GM23338 (cell line): ENCODE data around the gene CASS4. TPM values are rescaled to one million over a fixed set of nuclear protein-coding genes. Genes with fewer than 3 reads are reported as not detected.

Source experiments
- ATAC-seq: fragments of 200-7000 bp; cut with Tn5 transposase; 3 replicates; pipeline ENCODE4 v1.9.1; 2020
- DNase-seq: peaks from one replicate; pipeline ENCODE4 v3.0.0-alpha.2; 2015; ENCODE audit warnings: low spot score
- H2AFZ ChIP-seq: fragments of 200-600 bp; sonication (generic); 2 replicates; pipeline ENCODE4 v1.8.0; 2016; ENCODE audit warnings: antibody characterized with exemption, mild to moderate bottlenecking, moderate library complexity
- H3F3A ChIP-seq: fragments of 200-600 bp; sonication (generic); replicated peaks from 2 replicates; pipeline ENCODE4 v1.8.0; 2017; ENCODE audit warnings: antibody characterized with exemption, mixed run types, low read depth
- H3K27ac ChIP-seq: fragments of 200-600 bp; sonication (generic); 2 replicates; pipeline ENCODE4 v1.6.1; 2016; ENCODE audit warnings: low read depth
- H3K27me3 ChIP-seq: fragments of 200-600 bp; sonication (generic); 2 replicates; pipeline ENCODE4 v1.8.0; 2016; ENCODE audit warnings: mild to moderate bottlenecking, mixed run types, moderate library complexity; ENCODE audit not compliant: insufficient read depth
- H3K36me3 ChIP-seq: fragments of 200-600 bp; sonication (generic); 2 replicates; pipeline ENCODE4 v1.8.0; 2016; ENCODE audit warnings: mild to moderate bottlenecking; ENCODE audit not compliant: insufficient read depth
- H3K4me1 ChIP-seq: fragments of 200-600 bp; sonication (generic); 2 replicates; pipeline ENCODE4 v1.8.0; 2016; ENCODE audit warnings: mild to moderate bottlenecking, moderate library complexity; ENCODE audit not compliant: insufficient read depth
- H3K4me2 ChIP-seq: fragments of 200-600 bp; sonication (generic); 2 replicates; pipeline ENCODE4 v1.7.1; 2017; ENCODE audit warnings: mixed run types
- H3K4me3 ChIP-seq: fragments of 200-600 bp; sonication (generic); 2 replicates; pipeline ENCODE4 v1.6.1; 2016; ENCODE audit warnings: mixed run types
- H3K79me2 ChIP-seq: fragments of 200-600 bp; sonication (generic); replicated peaks from 2 replicates; pipeline ENCODE4 v1.8.0; 2017; ENCODE audit warnings: mild to moderate bottlenecking; ENCODE audit not compliant: insufficient read depth
- H3K9me2 ChIP-seq: fragments of 200-600 bp; sonication (generic); 2 replicates; pipeline ENCODE4 v1.8.0; 2017; ENCODE audit not compliant: insufficient read depth
- H4K20me1 ChIP-seq: fragments of 200-600 bp; sonication (generic); replicated peaks from 2 replicates; pipeline ENCODE4 v1.8.0; 2017; ENCODE audit warnings: mild to moderate bottlenecking; ENCODE audit not compliant: insufficient read depth
- H3K27ac Mint-ChIP-seq: 2 replicates; pipeline ENCODE4 v1.8.0; 2020; ENCODE audit warnings: inconsistent platforms, mild to moderate bottlenecking, moderate library complexity, mixed read lengths
- H3K27me3 Mint-ChIP-seq: 3 replicates; pipeline ENCODE4 v1.8.0; 2022; ENCODE audit warnings: low read depth, mild to moderate bottlenecking, moderate library complexity, mixed read lengths, inconsistent platforms; ENCODE audit not compliant: insufficient read depth, poor library complexity
- H3K36me3 Mint-ChIP-seq: 3 replicates; pipeline ENCODE4 v1.8.0; 2021; ENCODE audit warnings: low read depth, mild to moderate bottlenecking, inconsistent platforms, moderate library complexity, mixed read lengths
- H3K4me1 Mint-ChIP-seq: 3 replicates; pipeline ENCODE4 v1.8.0; 2020; ENCODE audit warnings: mild to moderate bottlenecking, inconsistent platforms, mixed read lengths
- H3K4me3 Mint-ChIP-seq: 3 replicates; pipeline ENCODE4 v1.8.0; 2021; ENCODE audit warnings: moderate library complexity, mild to moderate bottlenecking, inconsistent platforms, mixed read lengths
- H3K9me3 Mint-ChIP-seq: 3 replicates; pipeline ENCODE4 v1.8.0; 2020; ENCODE audit warnings: moderate library complexity, mild to moderate bottlenecking, inconsistent platforms, mixed read lengths
- CTCF ChIP-seq, 2 experiments: fragments of 200-600 bp in 1 of 2; sonication (generic) in 1 of 2; conservative IDR thresholded peaks; 2 replicates each; pipeline versions ENCODE4 v1.5.1 to v1.6.1; 2016 to 2017; ENCODE audit warnings: antibody characterized with exemption in 2 of 2, low read depth in 2 of 2, mild to moderate bottlenecking in 2 of 2, moderate library complexity in 1 of 2
- ETS1 ChIP-seq: IDR thresholded peaks from 2 replicates; pipeline ENCODE4 v1.6.1; 2016; ENCODE audit warnings: antibody characterized with exemption
- EZH2phosphoT487 ChIP-seq: fragments of 200-600 bp; sonication (generic); IDR thresholded peaks from one replicate; pipeline ENCODE4 v1.8.1; 2018; ENCODE audit warnings: antibody characterized with exemption; ENCODE audit not compliant: unreplicated experiment
- JUNB ChIP-seq: IDR thresholded peaks from one replicate; pipeline ENCODE4 v1.6.1; 2016; ENCODE audit warnings: antibody characterized with exemption; ENCODE audit not compliant: unreplicated experiment
- NANOG ChIP-seq: IDR thresholded peaks from 2 replicates; pipeline ENCODE4 v1.6.1; 2016; ENCODE audit warnings: antibody characterized with exemption, borderline replicate concordance
- POLR2AphosphoS5 ChIP-seq: IDR thresholded peaks from 2 replicates; pipeline ENCODE4 v1.6.1; 2016; ENCODE audit warnings: antibody characterized with exemption, low read depth
- REST ChIP-seq: IDR thresholded peaks from one replicate; pipeline ENCODE4 v1.6.1; 2018; ENCODE audit warnings: antibody characterized with exemption; ENCODE audit not compliant: unreplicated experiment
- STAT1 ChIP-seq: IDR thresholded peaks from one replicate; pipeline ENCODE4 v1.6.1; 2016; ENCODE audit warnings: antibody characterized with exemption; ENCODE audit not compliant: unreplicated experiment
- ZNF114 ChIP-seq: fragments of 250-450 bp; sonication (Bioruptor Pico); IDR thresholded peaks from 2 replicates; pipeline ENCODE4 v1.5.0; 2020; ENCODE audit warnings: mild to moderate bottlenecking, moderate library complexity
- ZNF331 ChIP-seq: fragments of 250-450 bp; sonication (Bioruptor Pico); IDR thresholded peaks from 2 replicates; pipeline ENCODE4 v1.5.0; 2020; ENCODE audit warnings: low read depth, mild to moderate bottlenecking, moderate library complexity
- ZNF462 ChIP-seq: fragments of 250-450 bp; sonication (Bioruptor Pico); IDR thresholded peaks from 2 replicates; pipeline ENCODE4 v1.5.0; 2020; ENCODE audit warnings: mild to moderate bottlenecking, moderate library complexity
- polyA plus RNA-seq: library from polyadenylated mRNA; unstranded; fragments of >200 nt; fragmentation: Nextera tagmentation; extraction: Ambion mirVana; gene quantifications from 2 replicates; pipeline ENCODE4 v1.2.1, GENCODE V29; 2016
- total RNA-seq: library from RNA; depleted of rRNA; stranded (reverse); fragments of >200 nt; shearing (Covaris generic); gene quantifications from 2 replicates; pipeline ENCODE4 v1.2.3, GENCODE V29; 2014

The CASS4 gene
- total and polyA plus RNA-seq, 2 experiments from 2014 or later = not detected

GRCh38 chr20:56368351-56369134 is 43.5 kb upstream of the CASS4 start:
- Histone ChIP-seq H3K9me2 (no peaks in the 10 kb centered on the region), H3K79me2 (peaks cover 18% of the 10 kb centered on the region), H3K27ac (no peak overlapping the region), H3K36me3 (peaks cover 22% of the 10 kb centered on the region), H2AFZ (no peak overlapping the region), H3K4me1 (no peaks in the 10 kb centered on the region), H3K27me3 (no peaks in the 10 kb centered on the region), H3K4me3 (no peak overlapping the region), H4K20me1 (peaks cover 24% of the 10 kb centered on the region), H3F3A (no peaks in the 10 kb centered on the region; the same call in 1 of the 2 replicates), H3K4me2 (no peak overlapping the region)
- Mint-ChIP-seq H3K27ac (no peak overlapping the region), H3K36me3 (peaks cover 46% of the 10 kb centered on the region), H3K4me3 (no peak overlapping the region), H3K9me3 (no peaks in the 10 kb centered on the region), H3K27me3 (peaks cover 4% of the 10 kb centered on the region), H3K4me1 (no peaks in the 10 kb centered on the region)
- ATAC-seq (no peak), DNase-seq (no peak)
- TF ChIP-seq POLR2AphosphoS5 = no peak
- TF ChIP-seq ETS1 = no peak
- no peak for TF ChIP-seq ZNF462 (CRISPR knock-in tag)
- no peak for TF ChIP-seq JUNB
- no peak for TF ChIP-seq ZNF114 (CRISPR knock-in tag)
- TF ChIP-seq ZNF331 = no peak
- TF ChIP-seq CTCF (conservative IDR thresholded peaks at IDR 0.05; ENCODE audit: low read depth in 2 of 2) = no peak
- no peak for TF ChIP-seq REST
- TF ChIP-seq NANOG = no peak
- no peak for TF ChIP-seq EZH2phosphoT487
- no peak for TF ChIP-seq STAT1
